ENCODE measurements around the gene PDS5B.

- TF ChIP-seq CTCF (conservative IDR thresholded peaks at IDR 0.05) (no peak), ZFX (IDR thresholded peaks at IDR 0.05) (no peak)
Observed at GRCh38 chr13:32555613-32556012, 30.6 kb upstream of the PDS5B start.
